Activated T-helper 1 cell treated with Interleukin-2 at 50 U/mL for 16 hours (primary cell): ENCODE measurements around the gene DCDC2C.

ENCODE experiments used
- DNase-seq: peaks from one replicate; pipeline ENCODE4 v3.0.0-alpha.2; 2020; ENCODE audit warnings: low read depth

Gene DCDC2C

DNA sequence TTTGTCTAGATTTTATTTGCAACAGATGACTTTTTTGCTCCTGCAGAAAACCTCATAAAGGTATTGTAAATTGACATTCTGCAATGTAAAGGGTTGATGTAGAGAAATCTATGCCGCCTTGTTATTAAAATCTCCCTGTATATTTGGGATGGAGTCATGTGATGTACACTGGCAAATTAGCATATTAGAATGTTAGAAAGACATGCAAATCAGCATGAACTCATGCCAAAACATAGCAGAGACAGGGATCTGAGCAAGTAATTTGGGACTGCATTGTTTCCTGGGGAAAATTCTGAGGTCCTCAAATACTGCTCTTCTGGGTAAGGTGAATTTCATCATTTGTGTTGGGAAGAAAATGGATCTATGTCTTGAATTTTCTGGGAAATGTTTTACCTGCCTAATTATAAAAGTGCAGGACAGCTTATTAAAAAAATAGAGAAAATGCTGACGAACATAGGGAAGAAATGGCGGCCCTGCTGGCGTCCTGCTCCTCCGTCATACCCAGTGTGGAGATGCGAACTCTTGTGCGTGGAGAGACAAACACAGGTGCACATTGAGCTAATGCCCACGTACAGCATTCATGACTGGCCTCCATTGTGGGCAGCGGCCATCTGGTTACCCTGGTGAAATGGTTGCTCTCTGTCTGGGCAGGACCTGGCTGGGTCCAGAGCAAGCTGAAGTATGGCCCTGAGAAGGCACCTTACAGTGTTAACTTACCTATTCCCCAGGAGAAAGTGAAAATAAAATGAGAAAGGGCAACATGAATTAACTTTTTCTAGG, 29.1 kb upstream of the DCDC2C start:
- no peak for DNase-seq

- no peak for DNase-seq
Observed at GRCh38 chr2:3675687-3676086, 27.7 kb upstream of the DCDC2C start.

DNA sequence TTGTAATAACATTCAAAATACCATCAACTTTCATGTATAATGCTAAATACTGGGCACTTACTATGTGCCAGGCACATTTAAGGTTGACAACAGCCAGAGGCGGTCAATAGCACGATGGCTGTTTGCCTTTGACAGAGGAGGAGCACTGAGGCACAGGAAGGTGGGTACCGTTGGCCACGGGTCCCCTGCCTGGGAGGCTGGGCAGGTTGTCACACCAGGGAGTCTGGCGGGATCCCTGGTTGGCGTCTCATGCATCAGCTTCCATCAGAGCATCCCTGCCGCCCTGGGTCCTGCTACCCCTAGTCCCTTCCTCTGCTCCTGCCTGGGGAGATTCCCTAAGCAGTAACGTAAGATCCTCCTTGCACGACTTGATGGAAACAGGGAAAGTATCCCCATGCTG, 25.9 kb upstream of the DCDC2C start:
- DNase-seq = no peak

DNA sequence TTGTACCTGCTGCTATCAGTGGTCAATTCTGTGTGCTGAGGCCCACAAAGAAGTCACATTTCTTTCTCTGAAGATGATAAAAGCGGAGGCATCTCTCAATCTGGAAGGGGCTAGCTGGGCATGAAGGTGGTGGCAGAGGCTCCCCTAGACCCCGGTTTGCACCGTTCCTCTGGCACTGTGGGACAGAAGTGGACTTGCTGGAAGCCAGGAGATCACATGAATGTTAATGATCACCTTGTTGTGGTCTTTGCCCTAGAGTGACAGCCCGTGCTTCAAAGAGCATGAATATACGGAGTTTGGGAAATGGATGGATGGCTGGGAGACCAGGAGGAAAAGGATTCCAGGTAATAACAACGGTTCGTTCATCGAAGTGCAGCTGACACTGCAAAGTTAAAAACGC, 25.2 kb upstream of the DCDC2C start:
- no peak for DNase-seq

- no peak for DNase-seq
Observed at GRCh38 chr2:3679180-3679579, 24.2 kb upstream of the DCDC2C start.

GRCh38 chr2:3679616-3680393, 23.6 kb upstream of the DCDC2C start:
- DNase-seq = no peak

DNA sequence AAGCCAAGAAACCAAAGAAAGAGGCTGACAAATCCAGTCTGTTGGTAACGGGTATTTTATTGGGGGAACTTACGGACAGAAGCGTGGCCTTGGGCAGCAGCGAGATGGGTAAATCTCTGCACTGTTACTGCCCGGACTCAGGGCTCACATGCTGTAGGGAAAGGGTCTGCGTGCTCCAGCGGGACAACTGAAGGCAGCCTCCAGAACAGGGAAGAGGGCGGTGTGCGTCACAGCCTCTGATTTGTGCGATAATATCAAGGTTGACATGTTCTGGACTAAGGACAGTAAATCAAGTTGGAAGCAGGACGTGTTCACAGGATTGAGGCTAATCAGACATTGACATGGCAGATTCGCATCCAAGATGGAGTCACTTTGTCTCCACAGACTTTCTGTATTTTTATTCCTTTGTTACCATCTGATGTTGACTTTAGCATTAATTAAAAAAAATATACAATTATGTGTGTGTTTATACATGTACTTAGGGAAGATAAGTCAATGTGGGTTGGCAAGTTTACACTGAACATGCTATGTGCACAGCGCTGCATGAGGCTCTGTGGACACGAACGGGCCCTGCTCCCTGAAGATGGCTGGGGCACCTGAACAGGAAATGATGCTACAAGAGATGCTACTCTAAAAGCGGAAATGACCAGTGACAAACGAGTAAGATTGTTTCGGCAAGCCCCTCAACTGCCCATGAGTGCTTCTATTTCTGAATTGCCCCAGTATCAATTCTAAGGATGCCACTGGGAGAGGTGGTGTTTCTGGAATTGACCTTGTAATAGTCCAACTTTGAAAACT, 22.6 kb upstream of the DCDC2C start:
- no peak for DNase-seq

DNA sequence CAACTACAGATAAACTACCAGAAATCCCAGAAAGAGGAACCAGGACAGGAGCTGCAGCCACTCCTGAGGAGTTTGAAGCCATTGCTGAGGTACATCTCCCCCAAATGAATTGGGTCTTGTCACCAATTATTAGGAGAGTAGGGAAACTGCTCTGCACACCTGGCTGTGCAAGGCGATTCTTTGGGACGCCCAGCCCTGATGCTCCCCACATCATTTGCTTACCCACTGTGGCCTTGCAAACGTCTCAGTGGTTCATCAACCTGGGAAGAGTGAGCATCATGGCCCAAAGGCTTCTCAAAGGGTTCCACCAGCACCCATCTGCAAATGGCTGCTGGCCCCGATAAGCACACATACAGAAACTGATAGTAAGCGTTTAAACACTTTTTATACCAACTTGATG, 21.8 kb upstream of the DCDC2C start:
- no peak for DNase-seq

DNA sequence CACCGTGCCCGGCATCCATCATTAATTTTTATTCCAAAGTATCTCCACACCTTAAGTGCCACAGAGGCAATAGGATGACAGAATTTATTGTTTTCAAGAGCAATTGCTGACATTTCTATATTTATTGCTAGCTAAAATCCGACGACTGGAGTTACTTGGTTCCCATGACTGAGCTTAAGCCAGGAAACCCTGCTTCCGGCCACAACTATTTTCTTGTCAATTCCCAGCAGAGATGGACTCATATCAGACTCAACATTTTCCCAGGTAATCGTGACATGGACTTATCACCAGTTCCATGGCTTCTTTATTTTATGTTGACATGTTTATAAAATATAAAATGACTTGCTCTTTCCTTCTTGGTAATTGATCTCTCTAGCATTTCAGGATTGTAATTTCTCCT, 20.6 kb upstream of the DCDC2C start:
- no peak for DNase-seq

DNA sequence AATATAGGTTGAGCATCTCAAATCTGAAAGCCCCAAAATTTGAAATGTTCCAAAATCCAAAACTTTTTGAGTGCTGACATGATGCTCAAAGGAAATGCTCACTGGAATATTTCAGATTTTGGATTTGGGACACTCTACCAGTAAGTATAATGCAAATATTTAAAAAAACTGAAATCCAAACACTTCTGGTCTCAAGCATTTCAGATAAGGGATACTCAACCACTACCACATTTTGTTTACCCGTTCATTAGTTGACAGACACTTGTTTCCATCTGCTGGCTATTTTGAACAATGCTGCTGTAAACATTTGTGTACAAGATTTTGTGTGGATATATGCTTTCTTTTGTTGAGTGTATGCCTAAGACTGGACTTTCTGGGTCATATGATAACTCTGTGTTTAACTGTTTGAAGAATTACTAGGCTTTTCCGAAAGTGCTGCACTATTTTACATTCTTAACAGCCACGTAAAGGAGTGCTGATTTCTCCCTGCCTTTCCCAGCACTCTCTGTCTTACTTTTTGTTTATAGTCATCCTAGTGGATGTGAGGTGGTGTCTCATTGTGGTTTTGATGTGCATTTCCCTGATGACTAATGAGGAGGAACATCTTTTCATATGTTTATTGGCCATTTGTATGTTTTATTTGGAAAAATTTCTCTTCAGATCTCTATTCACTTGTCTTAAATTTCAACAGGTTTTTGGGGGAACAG, 19.5 kb upstream of the DCDC2C start:
- DNase-seq = no peak

DNA sequence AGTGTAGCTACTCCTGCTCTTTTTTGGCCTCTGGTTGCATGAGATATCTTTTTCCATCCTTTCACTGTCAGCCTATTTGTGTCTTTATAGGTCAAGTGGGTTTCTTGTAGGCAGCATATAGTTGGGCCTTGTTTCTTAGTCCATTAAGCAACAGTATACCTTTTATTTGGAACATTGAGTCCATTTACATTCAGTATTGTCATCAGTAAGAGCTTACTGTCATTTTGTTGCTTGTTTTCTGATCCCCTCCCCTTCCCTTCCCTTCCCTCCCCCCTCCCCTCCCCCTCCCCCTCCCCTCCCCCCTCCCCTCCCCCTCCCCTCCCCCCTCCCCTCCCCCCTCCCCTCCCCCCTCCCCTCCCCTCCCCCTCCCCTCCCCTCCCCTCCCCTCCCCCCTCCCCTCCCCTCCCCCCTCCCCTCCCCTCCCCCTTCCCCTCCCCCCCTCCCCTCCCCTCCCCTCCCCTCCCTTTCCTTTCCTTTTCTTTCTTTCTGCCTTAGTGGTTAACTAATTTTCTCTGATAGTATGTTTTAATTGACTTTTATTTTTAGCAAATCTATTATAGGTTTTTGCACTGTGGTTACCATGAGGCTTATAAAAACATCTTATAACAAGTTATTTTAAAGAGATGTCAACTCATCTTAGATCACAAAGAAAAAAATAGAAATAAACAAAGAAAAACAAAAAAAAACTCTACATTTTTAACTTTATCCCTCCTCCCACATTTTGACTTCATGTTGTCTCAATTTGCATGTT, 13.2 kb upstream of the DCDC2C start:
- no peak for DNase-seq

- no peak for DNase-seq
Observed at GRCh38 chr2:3692375-3692774, 11.0 kb upstream of the DCDC2C start.

DNA sequence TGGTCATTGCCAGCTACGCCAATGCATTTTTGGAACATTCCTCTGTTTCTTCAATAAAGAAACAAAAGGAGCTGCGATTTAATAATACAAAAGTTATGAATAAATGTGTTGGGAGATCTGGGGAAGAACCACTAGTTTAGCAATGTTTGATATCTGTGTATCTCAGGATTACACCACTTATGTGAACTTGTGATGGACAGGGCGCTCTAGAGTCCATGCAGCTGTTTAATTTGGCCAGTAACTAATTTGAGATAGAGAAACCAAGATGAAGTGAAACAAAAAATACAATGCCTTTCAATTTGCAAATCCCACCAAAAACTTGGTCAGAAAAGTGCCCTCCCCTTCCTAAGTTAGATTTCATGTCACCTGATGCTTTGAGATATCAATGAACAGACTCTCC, 6.8 kb upstream of the DCDC2C start:
- DNase-seq = no peak

DNA sequence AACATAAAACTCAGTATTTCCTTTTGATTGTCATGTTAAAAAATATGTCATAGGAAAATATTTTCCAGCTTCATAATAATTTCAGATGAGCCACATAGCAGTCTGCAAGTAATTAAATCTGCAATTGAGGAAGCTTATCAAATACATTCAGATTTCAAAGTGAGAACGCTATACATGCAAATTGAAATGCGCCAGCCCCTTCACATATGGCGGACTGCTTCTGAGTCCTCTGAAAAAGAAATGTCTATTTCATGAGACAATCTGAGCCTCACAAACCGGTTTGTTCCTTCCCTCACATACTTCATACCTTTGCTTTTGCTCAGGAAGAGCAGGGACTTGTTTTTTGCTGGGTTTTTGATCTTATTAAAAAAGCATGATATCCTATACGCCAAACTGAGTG, 2.3 kb upstream of the DCDC2C start:
- no peak for DNase-seq

DNA sequence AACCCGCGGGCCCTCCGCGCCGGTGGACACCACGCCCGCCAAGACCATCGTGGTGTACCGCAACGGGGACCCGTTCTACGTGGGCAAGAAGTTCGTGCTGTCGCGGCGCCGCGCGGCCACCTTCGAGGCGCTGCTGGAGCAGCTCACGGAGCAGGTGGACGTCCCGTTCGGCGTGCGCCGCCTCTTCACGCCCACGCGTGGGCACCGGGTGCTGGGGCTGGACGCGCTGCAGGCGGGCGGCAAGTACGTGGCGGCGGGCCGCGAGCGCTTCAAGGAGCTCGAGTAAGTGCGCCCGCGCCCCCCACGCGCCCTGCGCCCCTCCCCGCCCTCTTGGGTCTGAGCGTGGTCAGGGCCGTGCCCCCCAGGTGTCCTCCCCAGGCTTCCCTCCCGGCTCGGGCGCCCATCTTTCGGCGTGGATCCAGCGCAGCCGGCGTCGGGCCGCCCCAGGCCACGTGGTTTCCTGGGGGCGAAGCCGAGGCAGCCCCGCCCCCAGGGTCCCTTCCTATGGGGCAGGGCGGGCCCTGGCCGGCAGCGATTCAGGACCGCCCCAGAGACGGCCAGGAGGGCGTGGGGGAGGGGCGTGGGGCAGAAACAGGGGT, 481 bp downstream of the DCDC2C start:
- DNase-seq = no peak

- DNase-seq = no peak
Observed at GRCh38 chr2:3704692-3705091, 1.3 kb downstream of the DCDC2C start.

DNA sequence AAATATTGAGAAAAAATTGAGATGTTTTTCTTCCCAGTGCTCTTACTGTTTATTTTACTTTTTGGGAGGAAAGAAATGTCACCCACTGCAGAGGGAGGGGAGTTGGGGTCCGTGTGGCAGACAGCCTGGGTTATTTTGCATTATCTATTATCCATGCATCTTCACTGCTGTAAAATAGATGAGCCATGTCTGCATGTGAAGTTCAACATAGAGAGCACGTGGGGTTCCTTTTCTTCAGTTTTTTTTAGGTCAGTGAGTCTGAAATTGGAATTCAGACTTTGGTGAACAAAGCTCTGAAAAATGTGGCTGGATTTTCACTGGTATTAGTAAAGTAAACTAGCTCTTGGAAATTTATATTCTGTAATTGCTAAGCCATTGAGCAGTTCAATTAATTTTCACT, 2.4 kb downstream of the DCDC2C start:
- DNase-seq = no peak

GRCh38 chr2:3706892-3707291, 3.5 kb downstream of the DCDC2C start:
- no peak for DNase-seq

DNA sequence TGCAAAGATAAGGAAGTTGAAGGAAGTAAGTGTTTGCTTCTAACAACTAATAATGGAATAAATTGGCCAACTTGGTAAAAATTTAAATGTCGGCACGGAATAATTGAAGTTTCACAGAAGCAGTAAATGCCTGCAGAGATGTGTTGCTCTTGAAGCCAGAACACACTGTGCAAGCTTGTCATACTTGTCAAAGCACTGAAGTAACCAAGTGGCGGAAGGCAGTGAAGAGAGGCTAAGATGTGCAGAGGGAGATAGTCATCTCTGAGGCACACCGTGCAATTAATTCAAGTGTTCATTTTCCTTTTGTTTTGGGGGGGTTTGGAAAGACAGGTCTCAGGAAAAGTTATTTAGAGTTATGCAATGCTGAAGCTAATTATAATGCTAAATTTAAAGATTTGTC, 5.2 kb downstream of the DCDC2C start:
- no peak for DNase-seq

DNA sequence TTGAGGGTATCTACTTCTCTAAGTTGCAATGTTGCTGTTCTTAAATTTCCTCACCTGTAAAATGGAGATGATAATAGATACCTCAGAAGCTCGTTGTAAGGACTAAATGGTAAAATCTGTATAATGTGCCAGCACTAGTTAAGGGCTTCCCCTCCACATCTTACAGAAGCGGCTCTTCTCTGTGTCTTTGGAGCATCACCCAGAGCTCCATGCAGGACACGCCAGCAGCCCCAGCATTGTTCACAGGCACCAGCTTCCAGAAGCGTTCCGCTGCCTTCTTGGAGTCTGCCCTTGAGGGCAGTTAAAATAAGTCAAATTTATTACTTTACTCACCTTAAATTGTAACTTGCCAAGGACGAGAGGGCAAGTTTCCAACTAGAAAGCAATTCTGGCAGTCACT, 5.8 kb downstream of the DCDC2C start:
- no peak for DNase-seq

DNA sequence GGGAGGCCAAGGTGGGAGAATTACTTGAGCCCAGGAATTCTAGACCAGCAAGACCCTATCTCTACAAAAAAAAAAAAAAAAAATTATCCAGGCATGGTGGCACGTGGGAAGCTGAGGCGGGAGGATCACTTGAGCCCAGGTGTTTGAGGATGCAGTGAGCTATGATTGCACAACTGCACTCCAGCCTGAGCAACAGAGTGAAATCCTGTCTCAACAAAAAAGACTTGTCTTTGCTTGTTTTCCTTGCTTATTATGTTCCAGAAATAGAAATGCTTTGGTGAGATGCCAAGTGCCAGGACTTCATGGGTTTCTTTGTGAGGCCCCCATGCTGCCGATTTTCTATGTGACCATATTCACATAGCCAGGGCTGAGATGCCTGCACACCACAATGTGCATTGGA, 9.0 kb downstream of the DCDC2C start:
- DNase-seq = no peak
